PFSK-1 (cell line): ENCODE measurements around the gene NFIB.

Experiments
- POLR2AphosphoS5 ChIP-seq: IDR thresholded peaks from 2 replicates; pipeline ENCODE4 v1.6.1; 2012; ENCODE audit warnings: low read depth, mild to moderate bottlenecking, control low read depth, low read length, moderate library complexity
- REST ChIP-seq, 2 experiments: IDR thresholded peaks; 2 replicates each; pipeline versions ENCODE4 v1.6.1 to v1.8.0; 2011 to 2012; ENCODE audit warnings: low read depth in 2 of 2, low read length in 2 of 2, control low read depth in 1 of 2, inconsistent platforms in 1 of 2, mild to moderate bottlenecking in 1 of 2, moderate library complexity in 1 of 2; ENCODE audit not compliant: insufficient read depth in 1 of 2
- SIN3A ChIP-seq: IDR thresholded peaks from 2 replicates; pipeline ENCODE4 v1.6.1; 2012; ENCODE audit warnings: mild to moderate bottlenecking, low read length, moderate library complexity, borderline replicate concordance; ENCODE audit not compliant: insufficient read depth
- TAF1 ChIP-seq: IDR thresholded peaks from 2 replicates; pipeline ENCODE4 v1.6.1; 2012; ENCODE audit warnings: low read length, control low read depth, borderline replicate concordance; ENCODE audit not compliant: insufficient read depth

- no peak for TF ChIP-seq POLR2AphosphoS5
- no peak for TF ChIP-seq SIN3A
- no peak for TF ChIP-seq REST (IDR thresholded peaks at IDR 0.05; ENCODE audit: insufficient read depth in 1 of 2, low read depth in 2 of 2, low read length in 2 of 2)
- no peak for TF ChIP-seq TAF1
Observed at GRCh38 chr9:14346811-14347405, 33.0 kb upstream of the NFIB start.
